NCI-H1694 treated with DMSO at 0.1 percent for 48 hours (cell line): Measurements from ENCODE around the gene PYHIN1.

ENCODE experiments used
- DNase-seq: peaks from one replicate; lab custom pipeline; 2025; lab: John Stamatoyannopoulos, UW

Gene PYHIN1

DNA sequence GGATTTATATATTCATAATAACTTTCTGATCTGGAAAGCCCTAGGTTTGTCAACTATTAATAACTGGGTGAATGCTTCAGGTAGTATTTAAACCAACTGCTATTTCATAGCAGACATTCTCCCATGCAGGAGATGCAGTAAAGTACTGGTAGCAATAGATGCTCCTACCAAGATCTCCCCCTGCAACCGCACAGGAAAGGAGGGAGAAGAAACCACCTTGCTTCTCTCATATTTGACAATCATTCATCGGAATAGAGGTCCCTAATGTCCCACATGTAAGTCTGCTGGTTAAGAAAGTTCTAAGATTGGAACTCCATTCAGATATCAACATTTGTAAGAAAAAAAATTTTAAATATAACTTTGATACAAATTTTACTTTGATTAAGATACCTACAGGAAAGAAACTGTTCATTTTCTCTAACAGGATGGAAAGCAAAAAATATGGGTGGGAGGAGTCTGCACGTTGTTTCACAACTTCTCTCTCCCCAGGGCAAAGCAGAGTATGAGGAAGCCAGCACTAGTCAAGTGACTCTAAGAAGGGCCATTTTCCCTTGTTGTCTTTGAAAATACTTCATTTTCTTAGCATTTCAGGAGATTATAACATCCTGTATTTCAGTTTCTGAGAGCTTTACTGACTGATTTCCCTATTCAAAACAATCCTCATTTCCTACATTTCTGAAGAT is at the start of gene PYHIN1:
Gene PYHIN1 (plus strand): TSS at position 498 of the 683 bp plus-strand sequence. CDS start 5,359 bp downstream, outside the sequence.
- DNase-seq, result no peak

- no peak for DNase-seq
Measured at GRCh38 chr1:158893654-158894053, 37.7 kb upstream of the PYHIN1 start.

DNA sequence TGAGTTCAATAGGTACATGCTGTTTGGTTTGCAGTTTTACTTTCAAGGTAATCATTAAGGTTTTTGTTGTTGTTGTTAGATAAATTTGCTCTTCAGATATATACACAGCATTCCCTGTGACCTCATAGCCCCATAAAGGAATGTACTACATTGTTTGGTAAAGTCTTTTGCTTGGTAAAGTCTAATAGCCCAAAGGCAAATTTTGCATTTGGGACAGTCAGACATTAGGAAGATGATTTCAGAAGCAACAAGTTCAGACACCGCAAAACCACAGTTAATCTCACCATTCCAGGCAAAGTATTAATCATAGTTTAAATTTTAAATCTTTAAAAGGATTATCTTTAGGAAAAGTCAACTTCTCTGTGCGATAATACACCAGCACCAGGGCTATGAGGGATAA is 32.6 kb upstream of the PYHIN1 start:
- DNase-seq, result no peak

DNA sequence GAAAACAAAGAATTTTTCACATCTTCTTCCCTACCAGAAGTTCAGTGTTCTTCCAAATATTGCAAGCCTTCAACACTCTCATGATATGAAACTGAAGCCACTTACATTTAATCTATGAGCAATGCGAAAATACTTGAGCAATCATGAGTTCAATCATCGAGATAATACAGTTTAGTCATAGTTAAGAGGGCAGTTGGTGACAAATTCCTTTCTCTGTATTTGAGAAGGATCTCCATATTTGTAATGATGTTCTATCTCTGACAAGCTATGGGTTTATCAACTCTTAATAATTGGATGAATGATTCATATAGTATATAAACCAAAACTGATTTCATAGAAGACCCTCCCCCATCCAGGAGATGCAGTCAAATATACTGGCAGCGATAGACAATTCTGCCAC is 29.7 kb upstream of the PYHIN1 start:
- no peak for DNase-seq

- DNase-seq, result no peak
Measured at GRCh38 chr1:158916085-158916484, 15.3 kb upstream of the PYHIN1 start.

DNA sequence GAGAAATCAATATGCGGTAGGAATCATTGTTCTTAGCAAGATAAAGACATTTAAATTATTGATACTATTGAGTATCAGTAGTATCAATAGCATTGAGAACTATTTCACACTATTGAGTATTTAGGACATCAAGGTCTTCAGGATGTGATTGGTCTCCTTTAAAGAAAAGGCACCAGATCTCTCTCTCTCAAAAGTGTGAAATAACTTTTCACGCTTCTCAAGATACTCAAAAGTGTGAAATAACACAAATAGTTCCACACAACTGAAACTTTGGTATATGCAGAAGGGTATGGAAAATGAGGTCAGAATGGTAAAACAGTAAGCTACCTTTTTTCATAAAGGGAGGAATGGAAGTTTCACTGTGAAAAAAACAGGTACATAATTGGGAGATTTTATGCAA is 6.7 kb upstream of the PYHIN1 start:
- DNase-seq, result no peak

GRCh38 chr1:158930504-158930903 is 848 bp upstream of the PYHIN1 start:
- no peak for DNase-seq

DNA sequence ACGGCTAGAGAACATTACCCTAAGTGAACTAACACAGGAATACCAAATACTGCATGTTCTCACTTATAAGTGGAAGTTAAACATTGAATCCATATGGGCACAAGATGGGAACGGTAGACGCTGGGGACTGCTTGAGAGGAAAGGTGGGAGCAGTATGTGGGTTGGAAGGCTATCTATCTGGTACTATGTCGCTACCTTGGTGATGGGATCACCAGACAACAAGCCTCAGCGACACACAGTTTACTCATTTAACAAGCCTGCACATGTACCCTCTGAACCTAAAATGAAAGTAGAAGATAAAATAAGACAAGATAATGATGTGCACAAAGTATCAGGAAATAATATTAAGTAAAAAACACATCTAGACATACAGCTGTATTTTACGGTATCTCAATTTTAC is 819 bp downstream of the PYHIN1 start:
- DNase-seq, result no peak

- DNase-seq, result no peak
Measured at GRCh38 chr1:158933621-158934020, 2.3 kb downstream of the PYHIN1 start.

DNA sequence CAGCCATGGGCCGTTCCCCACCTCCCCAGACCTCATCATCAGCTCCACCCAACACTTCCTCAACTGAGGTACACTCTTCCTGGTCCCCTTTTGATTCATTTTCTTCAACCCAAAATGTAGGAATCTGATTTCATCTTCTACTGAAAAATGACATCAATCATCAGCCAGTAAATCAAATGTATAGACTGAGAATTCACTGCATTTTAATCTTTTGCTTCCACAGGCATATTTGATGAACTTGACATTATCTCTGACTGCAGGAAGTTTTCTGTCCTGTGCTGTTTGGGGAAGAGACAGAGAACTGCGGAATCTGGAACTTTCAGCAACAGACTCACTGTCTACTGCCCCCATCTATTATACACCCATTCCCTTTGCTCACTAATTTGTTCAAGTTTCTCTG is 7.8 kb downstream of the PYHIN1 start:
- no peak for DNase-seq

DNA sequence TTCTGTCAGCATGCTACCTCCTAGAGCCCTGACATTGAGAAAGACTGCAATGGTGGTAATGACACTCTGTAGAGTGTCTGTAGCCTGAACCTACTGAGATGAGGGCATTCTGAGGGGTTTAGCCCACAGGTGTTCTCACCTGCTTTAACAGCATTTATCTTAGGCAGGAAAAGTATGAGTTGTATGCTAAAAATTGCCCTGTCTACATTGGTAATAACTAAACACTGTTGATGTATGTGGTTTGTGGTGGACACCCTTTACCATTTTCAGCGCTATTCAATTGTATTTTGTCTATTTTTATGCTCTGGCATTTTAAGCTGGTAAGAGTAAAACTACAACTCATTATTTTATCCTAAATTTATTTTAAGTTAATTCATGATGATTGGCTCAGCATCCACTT is 10.0 kb downstream of the PYHIN1 start:
- no peak for DNase-seq

- DNase-seq, result no peak
Measured at GRCh38 chr1:158942490-158942889, 11.1 kb downstream of the PYHIN1 start.

DNA sequence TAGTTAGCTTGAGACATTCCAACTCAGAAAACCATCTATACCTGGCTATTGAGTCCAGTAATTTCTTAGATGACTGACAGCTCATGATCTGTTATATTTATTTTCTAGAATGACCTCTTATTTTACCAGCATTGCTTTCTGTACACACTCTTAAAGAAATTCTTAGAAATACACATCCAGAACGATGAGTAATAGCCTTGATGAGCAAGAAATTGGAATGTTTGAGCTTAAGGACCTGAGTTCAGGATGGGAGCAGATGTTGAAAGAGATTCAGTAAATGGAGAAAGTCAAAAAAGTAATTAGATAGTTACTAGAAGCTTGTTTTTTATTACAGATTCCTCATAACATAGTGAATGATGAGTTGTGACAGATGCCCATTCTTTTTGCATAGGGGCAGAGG is 11.7 kb downstream of the PYHIN1 start:
- DNase-seq, result no peak

DNA sequence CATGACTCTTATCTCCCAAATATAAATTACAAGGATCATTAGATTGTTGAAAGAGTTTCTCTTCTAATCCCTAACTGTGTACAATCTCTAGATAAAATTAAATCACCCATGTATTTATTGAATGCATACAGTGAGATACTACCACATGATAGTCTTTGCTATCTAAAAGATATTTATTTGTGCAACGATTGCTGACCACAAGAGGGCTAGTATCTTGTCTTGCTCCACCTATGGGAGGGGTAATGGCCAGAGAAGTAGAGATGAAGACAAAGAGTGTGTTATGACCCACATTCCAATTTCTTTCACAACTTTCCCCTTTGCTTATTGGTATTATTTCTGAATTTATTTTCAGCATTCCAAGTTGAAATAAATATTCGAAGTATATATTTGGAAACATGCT is 13.7 kb downstream of the PYHIN1 start:
- DNase-seq, result no peak

DNA sequence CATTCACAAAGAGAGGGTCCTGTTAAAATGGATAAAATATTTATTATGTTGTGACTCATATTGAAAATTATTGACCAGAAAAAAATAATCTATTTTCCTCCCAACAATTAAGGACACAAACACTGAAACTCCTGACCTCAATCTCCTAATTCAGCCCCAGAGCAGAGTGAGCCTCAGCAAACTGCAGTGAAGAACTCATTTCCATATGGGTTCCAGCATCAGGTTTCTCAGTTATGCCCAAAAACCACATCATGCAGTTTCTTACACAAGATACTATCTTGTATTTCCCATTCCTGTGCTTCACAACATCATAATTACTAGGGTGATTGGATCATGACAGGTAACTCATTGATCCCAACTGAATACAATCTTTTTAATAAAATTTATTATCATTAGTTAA is 15.4 kb downstream of the PYHIN1 start:
- no peak for DNase-seq

- no peak for DNase-seq
Measured at GRCh38 chr1:158951956-158952355, 20.6 kb downstream of the PYHIN1 start.

DNA sequence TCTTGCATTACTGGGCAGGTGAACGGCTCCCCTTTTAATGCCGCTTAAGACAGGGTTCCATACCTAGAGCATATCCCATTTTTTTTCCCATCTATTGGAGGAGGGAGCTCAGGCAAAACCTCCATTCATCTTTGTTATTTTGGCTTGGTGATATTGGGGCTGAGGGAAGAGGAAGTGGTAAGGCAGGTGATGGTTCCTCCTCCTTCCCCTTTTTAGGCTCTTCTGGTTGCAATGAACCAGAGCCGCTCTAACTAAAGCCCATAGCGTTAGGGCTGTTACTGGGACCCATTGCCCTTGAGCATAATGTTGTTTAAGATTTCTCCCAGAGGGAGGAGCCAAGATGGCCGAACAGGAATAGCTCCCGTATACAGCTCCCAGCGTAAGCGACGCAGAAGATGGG is 21.1 kb downstream of the PYHIN1 start:
- DNase-seq, result no peak

DNA sequence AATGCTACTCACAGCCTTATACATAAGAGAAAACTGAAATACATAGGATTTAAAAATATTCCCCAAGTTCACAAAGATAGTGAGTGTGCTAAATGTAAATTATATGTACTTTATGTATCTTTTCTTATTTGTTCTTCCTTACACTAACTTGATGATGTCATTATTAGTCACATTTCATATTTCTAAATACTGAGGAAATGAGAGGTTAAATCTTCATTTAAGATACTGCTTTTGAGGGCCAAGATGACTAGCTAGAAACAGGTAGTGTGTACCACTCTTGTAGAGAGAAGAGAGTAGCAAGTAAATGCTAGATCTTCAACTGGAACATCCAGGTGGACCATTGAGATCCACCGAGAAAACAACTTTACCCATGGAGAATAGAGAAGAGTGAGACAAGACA is 29.8 kb downstream of the PYHIN1 start:
- no peak for DNase-seq

GRCh38 chr1:158962983-158963382 is 31.6 kb downstream of the PYHIN1 start:
- no peak for DNase-seq

GRCh38 chr1:158969166-158969565 is 37.8 kb downstream of the PYHIN1 start:
- DNase-seq, result no peak

- no peak for DNase-seq
Measured at GRCh38 chr1:158969855-158970254, 38.5 kb downstream of the PYHIN1 start.

- no peak for DNase-seq
Measured at GRCh38 chr1:158972841-158973240, 41.5 kb downstream of the PYHIN1 start.

DNA sequence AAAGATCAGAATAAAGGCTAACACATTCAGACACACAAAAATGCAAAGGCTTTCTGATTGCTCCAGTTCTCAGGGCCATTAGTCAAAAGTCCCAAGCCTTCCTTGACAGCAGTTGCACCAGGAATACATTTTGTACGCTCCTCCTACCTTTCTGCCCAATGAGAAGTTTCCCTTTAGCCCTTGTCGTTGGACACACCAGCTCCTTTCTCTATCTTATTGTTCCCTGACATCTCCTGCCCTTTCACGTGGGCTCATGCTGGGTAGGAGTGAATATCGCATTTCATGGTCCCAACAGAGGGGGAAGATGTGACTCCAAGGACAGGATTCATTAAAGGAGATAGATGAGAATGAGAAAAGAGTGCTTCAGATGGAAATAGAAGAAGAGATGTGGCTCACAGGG is 44.9 kb downstream of the PYHIN1 start:
- no peak for DNase-seq

GRCh38 chr1:158978730-158979129 is 47.4 kb downstream of the PYHIN1 start:
- no peak for DNase-seq

- no peak for DNase-seq
Measured at GRCh38 chr1:158979229-158979628, 47.9 kb downstream of the PYHIN1 start.
